C4-2B (cell line): ENCODE data around the gene RBMS3.

Source experiments
- ZFX ChIP-seq: fragments of 450-650 bp; IDR thresholded peaks from 2 replicates; pipeline ENCODE4 v1.6.1; 2017
- TF ChIP-seq, protein P1 (sequence below): fragments of 450-650 bp; conservative IDR thresholded peaks from 2 replicates; pipeline ENCODE4 v1.5.1; 2017; ENCODE audit warnings: mild to moderate bottlenecking

DNA sequence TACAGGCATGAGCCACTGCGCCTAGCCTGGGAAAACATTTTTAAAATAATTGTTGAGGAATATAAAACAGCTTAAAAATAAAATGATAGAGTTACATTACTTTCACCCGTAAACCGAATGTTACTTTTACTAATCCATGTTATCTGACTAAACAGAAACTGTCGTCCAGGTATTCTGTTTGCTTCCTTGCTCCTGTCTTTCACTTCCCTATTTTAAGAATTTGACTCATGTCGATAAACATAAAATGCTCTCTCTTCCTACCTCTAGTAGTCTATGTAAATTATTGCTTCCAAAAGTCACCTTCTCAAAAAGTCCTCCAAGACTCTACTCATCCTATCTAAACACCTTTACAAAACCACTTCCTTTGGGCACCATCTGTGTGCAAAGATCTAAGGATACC, 216.4 kb downstream of the RBMS3 start:
- TF ChIP-seq, protein P1, sequence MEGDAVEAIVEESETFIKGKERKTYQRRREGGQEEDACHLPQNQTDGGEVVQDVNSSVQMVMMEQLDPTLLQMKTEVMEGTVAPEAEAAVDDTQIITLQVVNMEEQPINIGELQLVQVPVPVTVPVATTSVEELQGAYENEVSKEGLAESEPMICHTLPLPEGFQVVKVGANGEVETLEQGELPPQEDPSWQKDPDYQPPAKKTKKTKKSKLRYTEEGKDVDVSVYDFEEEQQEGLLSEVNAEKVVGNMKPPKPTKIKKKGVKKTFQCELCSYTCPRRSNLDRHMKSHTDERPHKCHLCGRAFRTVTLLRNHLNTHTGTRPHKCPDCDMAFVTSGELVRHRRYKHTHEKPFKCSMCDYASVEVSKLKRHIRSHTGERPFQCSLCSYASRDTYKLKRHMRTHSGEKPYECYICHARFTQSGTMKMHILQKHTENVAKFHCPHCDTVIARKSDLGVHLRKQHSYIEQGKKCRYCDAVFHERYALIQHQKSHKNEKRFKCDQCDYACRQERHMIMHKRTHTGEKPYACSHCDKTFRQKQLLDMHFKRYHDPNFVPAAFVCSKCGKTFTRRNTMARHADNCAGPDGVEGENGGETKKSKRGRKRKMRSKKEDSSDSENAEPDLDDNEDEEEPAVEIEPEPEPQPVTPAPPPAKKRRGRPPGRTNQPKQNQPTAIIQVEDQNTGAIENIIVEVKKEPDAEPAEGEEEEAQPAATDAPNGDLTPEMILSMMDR, result no peak
- TF ChIP-seq ZFX, result no peak
